Esophagus muscularis mucosa (tissue), 4 donors: ENCODE measurements around the gene ZNF846. TPM values are rescaled to one million over a fixed set of nuclear protein-coding genes. Genes with fewer than 3 reads are reported as not detected.
"Not testable (repeated sequence)": the region's sequence is repeated elsewhere in the genome, so short reads cannot be mapped to it uniquely, and the experiment has no call there.

ENCODE experiments used
- DNase-seq: peaks from one replicate; pipeline ENCODE4 v3.0.0-alpha.2; 2017; ENCODE audit errors: extremely low spot score
- H3K27ac ChIP-seq, 4 donors: fragments of 200-600 bp; sonication (generic); replicated peaks in 1 of 4; 1 replicate in 3 of 4; 2 replicates in 1 of 4; pipeline ENCODE4 v1.5.1; 2016 to 2019; ENCODE audit warnings: mild to moderate bottlenecking in 1 of 4
- H3K27me3 ChIP-seq, 4 donors: fragments of 200-600 bp; sonication (generic); one replicate each; pipeline versions ENCODE4 v1.5.1 to v1.6.0; 2016 to 2019
- H3K36me3 ChIP-seq, 4 donors: fragments of 200-600 bp; sonication (generic); one replicate each; pipeline ENCODE4 v1.5.1; 2016 to 2019
- H3K4me1 ChIP-seq, 4 donors: fragments of 200-600 bp; sonication (generic); one replicate each; pipeline ENCODE4 v1.5.1; 2016 to 2019
- H3K4me3 ChIP-seq, 4 donors: fragments of 200-600 bp; sonication (generic); 1 replicate in 2 of 4; 2 replicates in 2 of 4; pipeline ENCODE4 v1.5.1; 2016 to 2019; ENCODE audit warnings: mild to moderate bottlenecking in 4 of 4, moderate library complexity in 1 of 4
- H3K9me3 ChIP-seq, 4 donors: fragments of 200-600 bp; sonication (generic); 1 replicate in 3 of 4; 2 replicates in 1 of 4; pipeline ENCODE4 v1.5.1; 2016 to 2019
- CTCF ChIP-seq, 3 experiments: fragments of 200-600 bp in 2 of 3; fragments of 450-650 bp in 1 of 3; sonication (generic) in 2 of 3; IDR thresholded peaks; one replicate each; pipeline ENCODE4 v1.5.1; 2017 to 2019; ENCODE audit warnings: antibody characterized with exemption in 3 of 3, mild to moderate bottlenecking in 2 of 3, moderate library complexity in 1 of 3
- EP300 ChIP-seq: sonication (generic); formaldehyde crosslinking; IDR thresholded peaks from one replicate; pipeline ENCODE4 v1.6.1; 2017; ENCODE audit warnings: antibody characterized with exemption
- POLR2A ChIP-seq: fragments of 450-650 bp; IDR thresholded peaks from one replicate; pipeline ENCODE4 v1.6.1; 2017; ENCODE audit warnings: antibody characterized with exemption, moderate library complexity, mild to moderate bottlenecking, low read depth
- POLR2AphosphoS5 ChIP-seq, 2 donors: sonication (generic); formaldehyde crosslinking; IDR thresholded peaks; one replicate each; pipeline ENCODE4 v1.6.1; 2017; ENCODE audit warnings: antibody characterized with exemption in 2 of 2
- WGBS: methylation state at CpG from one replicate; pipeline ENCODE4 v1.1.5; 2018; 5-methylcytosine and 5-hydroxymethylcytosine counted together
- intact Hi-C: fragments of 100-400 bp; cut with DNase I; formaldehyde crosslinking; loops from one replicate; pipeline ENCODE4 v1.15.1; 2023
- total RNA-seq, 4 donors: library from RNA; depleted of rRNA; stranded (reverse); fragments of >200 nt; gene quantifications; one replicate each; pipeline versions ENCODE4 v1.1.0 to v1.2.1, GENCODE V29; 2016

Gene ZNF846
- total RNA-seq, 4 donors from 2014 or later: 19.7 to 43.2 (median 22.8) TPM

GRCh38 chr19:9786819-9787218, 18.3 kb upstream of the ZNF846 start:
- no peak for DNase-seq
- Histone ChIP-seq H3K4me3 (peak overlapping the region in 3 of 4 donors; percentile 66 to 83 (median 75)), H3K36me3 (no peaks in the 10 kb centered on the region), H3K9me3 (no peaks in the 10 kb centered on the region), H3K4me1 (peaks cover 12 to 35% (median 34%) of the 10 kb centered on the region in 4 donors), H3K27ac (peak overlapping the region; percentile 96 to 99 (median 98)), H3K27me3 (no peaks in the 10 kb centered on the region)
- WGBS: 91% methylated on average over 8 of the region's 8 CpGs
- no peak for TF ChIP-seq POLR2AphosphoS5 (IDR thresholded peaks at IDR 0.05)
- no peak for TF ChIP-seq CTCF (IDR thresholded peaks at IDR 0.05)
- TF ChIP-seq POLR2A: no peak
- intact Hi-C loops: no loop called here

- peak overlapping the region; percentile 66 to 88 (median 79) for H3K4me3 ChIP-seq
- H3K27me3 ChIP-seq: no peaks in the 10 kb centered on the region
- intact Hi-C loops: no loop called here
- H3K27ac ChIP-seq: peak overlapping the region; percentile 96 to 99 (median 98)
- 29% methylated on average over 6 of the region's 9 CpGs for WGBS
- H3K9me3 ChIP-seq: no peaks in the 10 kb centered on the region
- no peak for DNase-seq
- peaks cover 10 to 33% (median 32%) of the 10 kb centered on the region in 4 donors for H3K4me1 ChIP-seq
- H3K36me3 ChIP-seq: no peaks in the 10 kb centered on the region
- no peak for TF ChIP-seq EP300
Observed at GRCh38 chr19:9786342-9786741, 17.8 kb upstream of the ZNF846 start.

- intact Hi-C loops: no loop called here
- peaks cover 6 to 26% (median 25%) of the 10 kb centered on the region in 4 donors for H3K4me1 ChIP-seq
- WGBS: 2% methylated on average over 52 of the region's 74 CpGs
Observed at GRCh38 chr19:9785367-9786331, 17.1 kb upstream of the ZNF846 start.

GRCh38 chr19:9784163-9784496, 15.6 kb upstream of the ZNF846 start:
- intact Hi-C loops, H3K4me3 ChIP-seq: not testable (repeated sequence)

More at GRCh38 chr19:9785367-9786331, 17.1 kb upstream of the ZNF846 start:
- peak overlapping the region; percentile 66 to 88 (median 79) for H3K4me3 ChIP-seq
- H3K9me3 ChIP-seq: no peaks in the 10 kb centered on the region
- H3K36me3 ChIP-seq: no peaks in the 10 kb centered on the region
- H3K27ac ChIP-seq: peak overlapping the region; percentile 96 to 99 (median 98)
- DNase-seq: peak; percentile 99
- TF ChIP-seq CTCF (IDR thresholded peaks at IDR 0.05): no peak
- TF ChIP-seq EP300: no peak
- peak; percentile 70 for TF ChIP-seq POLR2A
- peak; percentile 89 to 98 for TF ChIP-seq POLR2AphosphoS5 (IDR thresholded peaks at IDR 0.05)
- H3K27me3 ChIP-seq: no peaks in the 10 kb centered on the region

GRCh38 chr19:9782338-9782737, 13.8 kb upstream of the ZNF846 start:
- peaks cover 6 to 21% (median 17%) of the 10 kb centered on the region in 4 donors for H3K4me1 ChIP-seq
- H3K27ac ChIP-seq: no peak overlapping the region
- peaks cover 0 to 4% (median 0%) of the 10 kb centered on the region in 4 donors for H3K9me3 ChIP-seq
- H3K36me3 ChIP-seq: peaks cover 0 to 4% (median 0%) of the 10 kb centered on the region in 4 donors
- H3K27me3 ChIP-seq: no peaks in the 10 kb centered on the region
- intact Hi-C loops: no loop called here
- DNase-seq: no peak
- 97% methylated on average over 2 of the region's 2 CpGs for WGBS
- no peak overlapping the region for H3K4me3 ChIP-seq
- no peak for TF ChIP-seq CTCF (IDR thresholded peaks at IDR 0.05)
- no peak for TF ChIP-seq EP300
- TF ChIP-seq POLR2A: no peak
- no peak for TF ChIP-seq POLR2AphosphoS5 (IDR thresholded peaks at IDR 0.05)

More at GRCh38 chr19:9784163-9784496, 15.6 kb upstream of the ZNF846 start:
- not testable (repeated sequence) for H3K9me3 ChIP-seq, H3K36me3 ChIP-seq, H3K27me3 ChIP-seq, DNase-seq
- Histone ChIP-seq H3K27ac (peak overlapping the region; percentile 96 to 99 (median 98)), H3K4me1 (peaks cover 6 to 21% (median 17%) of the 10 kb centered on the region in 4 donors)
- 87% methylated on average over 6 of the region's 6 CpGs for WGBS
